ENCODE measurements around the gene POLR1B.

The POLR1B gene

GRCh38 chr2:112585400-112585799 is 43.1 kb downstream of the POLR1B start:
- TF ChIP-seq CTCF (IDR thresholded peaks at IDR 0.05; ENCODE audit: borderline replicate concordance, control extremely low read depth, extremely low read depth, insufficient read depth, missing control alignments): no peak
- in situ Hi-C loops (cut with MboI; ENCODE audit: low sequenced_read_pairs, unreplicated experiment): no loop called here
- no peak for DNase-seq (ENCODE audit: low spot score)

GRCh38 chr2:112585873-112586464 is 43.7 kb downstream of the POLR1B start:
- no peak for TF ChIP-seq CTCF (IDR thresholded peaks at IDR 0.05; ENCODE audit: borderline replicate concordance, control extremely low read depth, extremely low read depth, insufficient read depth, missing control alignments)
- in situ Hi-C loops (cut with MboI; ENCODE audit: low sequenced_read_pairs, unreplicated experiment): no loop called here
- DNase-seq (ENCODE audit: low spot score): no peak

- no peak for DNase-seq (ENCODE audit: low spot score)
- in situ Hi-C loops (cut with MboI; ENCODE audit: low sequenced_read_pairs, unreplicated experiment): no loop called here
- no peak for TF ChIP-seq CTCF (IDR thresholded peaks at IDR 0.05; ENCODE audit: borderline replicate concordance, control extremely low read depth, extremely low read depth, insufficient read depth, missing control alignments)
Measured at GRCh38 chr2:112588611-112589045, 46.4 kb downstream of the POLR1B start.

GRCh38 chr2:112591413-112591812 is 49.1 kb downstream of the POLR1B start:
- DNase-seq (ENCODE audit: low spot score): no peak
- in situ Hi-C loops (cut with MboI; ENCODE audit: low sequenced_read_pairs, unreplicated experiment): loop anchor here (10.0 kb wide), 1 partner anchor 143 kb away; no protein-coding TSS in a partner anchor
- TF ChIP-seq CTCF (IDR thresholded peaks at IDR 0.05; ENCODE audit: borderline replicate concordance, control extremely low read depth, extremely low read depth, insufficient read depth, missing control alignments): no peak

GRCh38 chr2:112593736-112594135 is 51.5 kb downstream of the POLR1B start:
- DNase-seq (ENCODE audit: low spot score): no peak
- no peak for TF ChIP-seq CTCF (IDR thresholded peaks at IDR 0.05; ENCODE audit: borderline replicate concordance, control extremely low read depth, extremely low read depth, insufficient read depth, missing control alignments)
- in situ Hi-C loops (cut with MboI; ENCODE audit: low sequenced_read_pairs, unreplicated experiment): loop anchor here (10.0 kb wide), 1 partner anchor 141 kb away; no protein-coding TSS in a partner anchor

- TF ChIP-seq CTCF (IDR thresholded peaks at IDR 0.05; ENCODE audit: borderline replicate concordance, control extremely low read depth, extremely low read depth, insufficient read depth, missing control alignments): no peak
- in situ Hi-C loops (cut with MboI; ENCODE audit: low sequenced_read_pairs, unreplicated experiment): loop anchor here (10.0 kb wide), 1 partner anchor 137 kb away; no protein-coding TSS in a partner anchor
- DNase-seq (ENCODE audit: low spot score): no peak
Measured at GRCh38 chr2:112597537-112598322, 55.5 kb downstream of the POLR1B start.

Data from GM13976 (cell line).